GM12878 (cell line): ENCODE results near the gene TXLNB.

Source experiments
- ATF3 ChIP-seq: IDR thresholded peaks from 2 replicates; pipeline ENCODE4 v1.6.1; 2011; ENCODE audit warnings: low read depth, mild to moderate bottlenecking, low read length, moderate library complexity, borderline replicate concordance; ENCODE audit errors: extremely low read depth
- CTCF ChIP-seq, 3 experiments: IDR thresholded peaks in 2 of 3; conservative IDR thresholded peaks in 1 of 3; 2 replicates each; pipeline ENCODE4 v1.5.1; 2011; ENCODE audit warnings: low read depth in 3 of 3, low read length in 3 of 3, mild to moderate bottlenecking in 3 of 3, control low read depth in 2 of 3, moderate library complexity in 2 of 3, inconsistent platforms in 1 of 3, mixed read lengths in 1 of 3; ENCODE audit not compliant: control insufficient read depth in 2 of 3, insufficient read depth in 1 of 3; ENCODE audit errors: extremely low read depth in 1 of 3
- EZH2 ChIP-seq: IDR thresholded peaks from 2 replicates; pipeline ENCODE4 v1.6.1; 2012; ENCODE audit warnings: low read depth, mild to moderate bottlenecking, control low read depth, inconsistent platforms, low read length, borderline replicate concordance; ENCODE audit not compliant: control insufficient read depth
- GABPA ChIP-seq: IDR thresholded peaks from 2 replicates; pipeline ENCODE4 v1.6.1; 2014; ENCODE audit warnings: antibody characterized with exemption, low read depth, mild to moderate bottlenecking, inconsistent platforms
- KDM1A ChIP-seq: fragments of 200-600 bp; sonication (generic); IDR thresholded peaks from 2 replicates; pipeline ENCODE4 v1.6.1; 2016; ENCODE audit warnings: borderline replicate concordance
- NFIC ChIP-seq: IDR thresholded peaks from 2 replicates; pipeline ENCODE4 v1.6.1; 2012; ENCODE audit warnings: low read depth, mild to moderate bottlenecking, inconsistent platforms, low read length, moderate library complexity
- RB1 ChIP-seq: fragments of 450-650 bp; formaldehyde crosslinking; IDR thresholded peaks from 2 replicates; pipeline ENCODE4 v1.6.1; 2017; ENCODE audit warnings: mild to moderate bottlenecking, borderline replicate concordance
- RCOR1 ChIP-seq: conservative IDR thresholded peaks from 2 replicates; pipeline ENCODE4 v1.6.1; 2012; ENCODE audit warnings: low read depth, low read length, improper control_type of control experiment

- no peak for TF ChIP-seq RB1
- TF ChIP-seq CTCF (IDR thresholded peaks at IDR 0.05 in 2 of 3, conservative IDR thresholded peaks at IDR 0.05 in 1 of 3; ENCODE audit: control insufficient read depth in 2 of 3, extremely low read depth in 1 of 3, insufficient read depth in 1 of 3, low read depth in 3 of 3, low read length in 3 of 3): no peak
- no peak for TF ChIP-seq EZH2
- no peak for TF ChIP-seq GABPA
- TF ChIP-seq RCOR1: no peak
- no peak for TF ChIP-seq NFIC
- TF ChIP-seq KDM1A: no peak
- no peak for TF ChIP-seq ATF3
Measured at GRCh38 chr6:139329224-139329623, 37.4 kb upstream of the TXLNB start.
